A549 (cell line): Measurements from ENCODE around the gene ALKAL2. TPM values are rescaled to one million over a fixed set of nuclear protein-coding genes. Genes with fewer than 3 reads are reported as not detected.
"Not testable (repeated sequence)": the region's sequence is repeated elsewhere in the genome, so short reads cannot be mapped to it uniquely, and the experiment has no call there.

Source experiments
- ATAC-seq, 2 experiments: fragments of 200-7000 bp in 1 of 2; fragments of >200 bp in 1 of 2; cut with Nextera tagmentation in 1 of 2; cut with Tn5 transposase in 1 of 2; 3 replicates each; pipeline versions ENCODE4 v1.8.0 to v1.9.1; 2018 to 2020; ENCODE audit warnings: mild to moderate bottlenecking in 1 of 2, moderate library complexity in 1 of 2
- CTCF ChIA-PET: fragments of 300-600 bp; sonication (Branson Sonifier 250); formaldehyde crosslinking; extraction: SDS; loops from one replicate; lab custom pipeline; 2021; ENCODE audit warnings: antibody characterized with exemption, inconsistent platforms; lab: Yijun Ruan, JAX
- POLR2A ChIA-PET: fragments of 350-600 bp; formaldehyde crosslinking; extraction: SDS; loops from one replicate; lab custom pipeline; 2021; ENCODE audit warnings: antibody characterized with exemption, inconsistent platforms; lab: Yijun Ruan, JAX
- DNase-seq, 2 experiments: peaks; one replicate each; pipeline versions ENCODE4 v3.0.0 to v3.0.0-alpha.2; 2011 to 2016; ENCODE audit warnings: low read depth in 1 of 2, low spot score in 1 of 2
- FAIRE-seq: peaks from 2 replicates; lab custom pipeline; 2011; peaks lifted over from hg19 to GRCh38; lab: Jason Lieb, UNC
- H3K27ac ChIP-seq, 2 experiments: fragments of >200 bp; sonication (Bioruptor Twin); formaldehyde crosslinking; 3 replicates each; pipeline ENCODE4 v1.5.1; 2016 to 2017
- H3K4me1 ChIP-seq: fragments of >200 bp; sonication (Bioruptor Twin); formaldehyde crosslinking; 3 replicates; pipeline ENCODE4 v1.6.1; 2016
- H3K4me2 ChIP-seq: fragments of >200 bp; sonication (Bioruptor Twin); formaldehyde crosslinking; 3 replicates; pipeline ENCODE4 v1.6.1; 2016
- H3K4me3 ChIP-seq: fragments of >200 bp; sonication (Bioruptor Twin); formaldehyde crosslinking; 3 replicates; pipeline ENCODE4 v1.5.1; 2016
- H3K9me3 ChIP-seq: fragments of >200 bp; sonication (Bioruptor Twin); formaldehyde crosslinking; 3 replicates; pipeline ENCODE4 v1.6.1; 2016
- BHLHE40 ChIP-seq: IDR thresholded peaks from 2 replicates; pipeline ENCODE4 v1.6.1; 2012; ENCODE audit warnings: low read depth, low read length, inconsistent platforms
- CBX8 ChIP-seq: fragments of 200-600 bp; sonication (generic); IDR thresholded peaks from 2 replicates; pipeline ENCODE4 v1.6.1; 2016
- CHD4 ChIP-seq: fragments of 200-600 bp; sonication (generic); IDR thresholded peaks from 2 replicates; pipeline ENCODE4 v1.6.1; 2016; ENCODE audit warnings: antibody characterized with exemption, mild to moderate bottlenecking, borderline replicate concordance
- EHF ChIP-seq: fragments of 250-450 bp; sonication (Bioruptor Pico); IDR thresholded peaks from 2 replicates; pipeline ENCODE4 v1.5.0; 2020; ENCODE audit warnings: mild to moderate bottlenecking
- FOSB ChIP-seq: fragments of 250-450 bp; sonication (Bioruptor Pico); IDR thresholded peaks from 2 replicates; pipeline ENCODE4 v1.5.0; 2020; ENCODE audit warnings: mild to moderate bottlenecking, moderate library complexity
- FOSL2 ChIP-seq, 2 experiments: fragments of 450-650 bp in 1 of 2; fragments of >200 bp in 1 of 2; sonication (Bioruptor Twin) in 1 of 2; formaldehyde crosslinking; IDR thresholded peaks; 2 replicates each; pipeline versions ENCODE4 v1.5.0 to v1.6.1; 2016 to 2020; ENCODE audit warnings: mild to moderate bottlenecking in 1 of 2, moderate library complexity in 1 of 2
- GATA3 ChIP-seq: IDR thresholded peaks from 2 replicates; pipeline ENCODE4 v1.6.1; 2012; ENCODE audit warnings: borderline replicate concordance
- HES2 ChIP-seq: fragments of >200 bp; sonication (Bioruptor Twin); formaldehyde crosslinking; IDR thresholded peaks from 2 replicates; pipeline ENCODE4 v1.6.1; 2016
- HEYL ChIP-seq: fragments of 250-450 bp; sonication (Bioruptor Pico); IDR thresholded peaks from 2 replicates; pipeline ENCODE4 v1.8.0; 2021; ENCODE audit warnings: mild to moderate bottlenecking, moderate library complexity
- HOXB13 ChIP-seq: fragments of 250-450 bp; sonication (Bioruptor Pico); IDR thresholded peaks from 2 replicates; pipeline ENCODE4 v1.5.0; 2020; ENCODE audit warnings: low read depth, mild to moderate bottlenecking, moderate library complexity
- KDM1A ChIP-seq: fragments of 200-600 bp; sonication (generic); IDR thresholded peaks from 2 replicates; pipeline ENCODE4 v1.6.1; 2016; ENCODE audit warnings: low read depth, mild to moderate bottlenecking
- MAX ChIP-seq: IDR thresholded peaks from 2 replicates; pipeline ENCODE4 v1.6.1; 2012
- MAZ ChIP-seq: fragments of 150-350 bp; IDR thresholded peaks from 2 replicates; pipeline ENCODE4 v1.6.1; 2014; ENCODE audit warnings: antibody characterized with exemption, low read depth, low read length, borderline replicate concordance
- NR3C1 ChIP-seq: fragments of >200 bp; sonication (Bioruptor Twin); formaldehyde crosslinking; IDR thresholded peaks from 3 replicates; pipeline ENCODE4 v1.6.1; 2017
- PHF8 ChIP-seq: fragments of 200-600 bp; sonication (generic); IDR thresholded peaks from 2 replicates; pipeline ENCODE4 v1.6.1; 2016; ENCODE audit warnings: low read depth, mild to moderate bottlenecking, antibody characterized with exemption, moderate library complexity, borderline replicate concordance
- POLR2AphosphoS2 ChIP-seq: conservative IDR thresholded peaks from 2 replicates; pipeline ENCODE4 v1.6.1; 2012; ENCODE audit warnings: low read length, improper control_type of control experiment, inconsistent platforms
- RFX5 ChIP-seq: fragments of 450-650 bp; IDR thresholded peaks from 2 replicates; pipeline ENCODE4 v1.7.1; 2014; ENCODE audit warnings: antibody characterized with exemption, mild to moderate bottlenecking, moderate library complexity
- SMC3 ChIP-seq: fragments of >200 bp; sonication (Bioruptor Twin); formaldehyde crosslinking; IDR thresholded peaks from 3 replicates; pipeline ENCODE4 v1.6.1; 2018; ENCODE audit warnings: inconsistent platforms
- SREBF2 ChIP-seq: fragments of 450-650 bp; IDR thresholded peaks from 2 replicates; pipeline ENCODE4 v1.6.1; 2014; ENCODE audit warnings: mild to moderate bottlenecking, moderate library complexity
- ZC3H11A ChIP-seq: fragments of 450-650 bp; IDR thresholded peaks from 2 replicates; pipeline ENCODE4 v1.6.1; 2014; ENCODE audit warnings: antibody characterized with exemption, mild to moderate bottlenecking
- ZNF302 ChIP-seq: fragments of 250-450 bp; sonication (Bioruptor Pico); IDR thresholded peaks from 2 replicates; pipeline ENCODE4 v1.9.0; 2021; ENCODE audit warnings: inconsistent platforms, mild to moderate bottlenecking, moderate library complexity
- ZSCAN20 ChIP-seq: fragments of 250-450 bp; sonication (Bioruptor Pico); IDR thresholded peaks from 2 replicates; pipeline ENCODE4 v1.8.0; 2022; ENCODE audit warnings: mild to moderate bottlenecking, moderate library complexity
- WGBS: methylation state at CpG from one replicate; pipeline ENCODE4 v1.1.6; 2017; ENCODE audit errors: missing lambda C conversion rate; 5-methylcytosine and 5-hydroxymethylcytosine counted together
- polyA minus RNA-seq: library from RNA; depleted of rRNA, polyadenylated mRNA; stranded (reverse); fragments of >200 nt; gene quantifications from 2 replicates; pipeline ENCODE4 v1.2.3, GENCODE V29; 2011; rRNA and poly(A)+ RNA removed
- polyA plus RNA-seq, 4 experiments: library from polyadenylated mRNA; depleted of rRNA in 3 of 4; stranded (reverse); fragments of >200 nt; fragmentation: RNase III in 1 of 4; extraction: RNeasy Plus Mini Kit Qiagen cat#74134 plus additional on column Dnase treatment in 1 of 4; gene quantifications; 2 replicates in 3 of 4; 3 replicates in 1 of 4; pipeline ENCODE4 v1.2.3, GENCODE V29; 2011 to 2017
- TF ChIP-seq, protein P1 (sequence below): fragments of 250-450 bp; sonication (Bioruptor Pico); IDR thresholded peaks from 2 replicates; pipeline ENCODE4 v1.5.0; 2020; ENCODE audit warnings: low read depth, mild to moderate bottlenecking, moderate library complexity
- TF ChIP-seq, protein P2 (sequence below): fragments of >200 bp; sonication (Bioruptor Twin); formaldehyde crosslinking; IDR thresholded peaks from 3 replicates; pipeline ENCODE4 v1.5.1; 2016

Gene ALKAL2
- not detected in 2 replicates for polyA plus RNA-seq (2011; rRNA removed)
- not detected in 2 replicates for polyA plus RNA-seq (2012; cell fraction: cytosol; rRNA removed)
- polyA plus RNA-seq (2012; cell fraction: nucleus; rRNA removed): not detected in 2 replicates
- not detected in 3 replicates for polyA plus RNA-seq (2017; fragmentation: RNase III; extraction: RNeasy Plus Mini Kit Qiagen cat#74134 plus additional on column Dnase treatment)
- polyA minus RNA-seq: not detected in 2 replicates

DNA sequence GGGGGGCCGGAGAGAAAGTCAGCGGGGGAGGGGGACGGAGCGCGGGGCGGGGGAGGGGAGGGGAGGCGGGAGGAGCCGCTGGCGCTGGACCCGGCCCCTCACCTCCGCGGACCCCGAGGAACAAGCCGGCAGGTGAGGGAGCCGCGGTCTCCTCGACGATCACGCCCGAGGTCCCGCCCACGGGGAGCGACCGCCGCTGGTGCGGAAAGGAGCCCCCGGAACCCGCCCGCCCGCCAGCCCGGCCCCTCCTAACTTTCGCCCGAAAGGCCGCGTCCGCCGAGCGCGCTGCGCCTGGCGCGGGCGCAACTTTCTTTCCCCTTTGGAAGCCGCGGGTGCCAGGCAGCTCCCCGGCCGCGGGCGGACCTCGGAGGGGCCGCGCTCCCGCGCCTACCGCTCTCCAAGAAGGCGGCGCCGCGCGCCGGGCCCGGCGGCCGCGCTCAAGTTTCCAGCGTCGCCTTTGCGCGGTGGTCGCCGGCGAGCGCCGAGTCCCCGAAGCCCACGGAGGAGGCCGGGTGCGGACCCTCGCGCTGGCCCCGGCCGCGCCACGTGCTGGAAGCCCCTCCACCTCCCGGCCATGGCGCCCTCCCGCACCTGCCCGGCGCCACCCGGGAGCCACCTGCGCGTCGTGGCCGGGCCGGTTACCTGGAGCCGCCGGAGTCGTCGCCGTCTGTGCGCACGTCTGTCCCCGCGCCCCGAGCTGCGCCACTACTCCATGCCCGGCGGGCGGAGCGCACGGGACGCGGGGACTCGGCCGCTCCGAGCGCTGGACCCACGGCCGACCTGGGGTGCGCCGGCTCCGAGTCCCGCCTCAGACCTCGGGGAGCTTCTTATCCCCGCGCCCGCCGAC is at the start of gene ALKAL2:
Gene ALKAL2, minus strand, starts transcription at position 181 of the 847 bp plus-strand sequence. CDS start 256 bp downstream, outside the sequence.
- Histone ChIP-seq H3K4me3 (peak within 1 kb of the TSS; percentile 31), H3K9me3 (no peaks in the 10 kb centered on the region), H3K4me1 (peaks cover 16% of the 10 kb centered on the region), H3K4me2 (peak within 1 kb of the TSS; percentile 99), H3K27ac (no peak within 1 kb of the TSS)
- DNase-seq: no peak
- FAIRE-seq: no peak
- ChIA-PET CTCF (interaction anchor here (1.6 to 2.2 kb wide), 2 partner anchors 13 to 34 kb away, joined by 3 to 14 read pairs; no protein-coding TSS in a partner anchor), POLR2A (no interaction called here)
- ATAC-seq: peak in 1 of 2 experiments; percentile 25; a peak in 1 of 6 replicates
- TF ChIP-seq FOSL2 (IDR thresholded peaks at IDR 0.05) (no peak), FOSL2 (CRISPR knock-in tag; IDR thresholded peaks at IDR 0.05) (no peak), GATA3 (no peak), PHF8 (no peak), HEYL (CRISPR knock-in tag) (no peak), RFX5 (no peak), CHD4 (no peak)
- 10% methylated on average over 21 of the region's 128 CpGs for WGBS

GRCh38 chr2:336949-337348 is 49.1 kb upstream of the ALKAL2 start:
- POLR2A ChIA-PET, CTCF ChIA-PET, H3K4me1 ChIP-seq, H3K27ac ChIP-seq, FAIRE-seq, H3K4me3 ChIP-seq, H3K4me2 ChIP-seq, DNase-seq, ATAC-seq: not testable (repeated sequence)
- WGBS: 1% methylated on average over 2 of the region's 2 CpGs
- peaks cover 11% of the 10 kb centered on the region; the same call in 2 of the 3 replicates for H3K9me3 ChIP-seq

GRCh38 chr2:336360-336759 is 48.5 kb upstream of the ALKAL2 start:
- no peak for FAIRE-seq
- CTCF ChIA-PET: no interaction called here
- POLR2A ChIA-PET: no interaction called here
- WGBS: 0% methylated on average over 4 of the region's 4 CpGs
- no peak overlapping the region for H3K4me2 ChIP-seq
- ATAC-seq: no peak
- DNase-seq: no peak
- no peak overlapping the region for H3K4me3 ChIP-seq
- H3K4me1 ChIP-seq: no peaks in the 10 kb centered on the region
- H3K27ac ChIP-seq: no peak overlapping the region
- H3K9me3 ChIP-seq: peaks cover 11% of the 10 kb centered on the region; the same call in 2 of the 3 replicates
- TF ChIP-seq EHF (CRISPR knock-in tag): no peak
- TF ChIP-seq ZC3H11A: no peak
- no peak for TF ChIP-seq SREBF2
- TF ChIP-seq MAX: no peak
- TF ChIP-seq SMC3: no peak
- no peak for TF ChIP-seq HEYL (CRISPR knock-in tag)
- TF ChIP-seq, all 56 proteins: peak for 0

- ATAC-seq (no peak), DNase-seq (no peak), FAIRE-seq (no peak)
- H3K27ac ChIP-seq: no peak overlapping the region
- no peaks in the 10 kb centered on the region for H3K4me1 ChIP-seq
- no peak overlapping the region for H3K4me2 ChIP-seq
- H3K9me3 ChIP-seq: peaks cover 10% of the 10 kb centered on the region; the same call in 2 of the 3 replicates
- ChIA-PET POLR2A (no interaction called here), CTCF (no interaction called here)
- H3K4me3 ChIP-seq: no peak overlapping the region
- 1% methylated on average over 3 of the region's 3 CpGs for WGBS
- TF ChIP-seq HOXB13 (CRISPR knock-in tag) (no peak), ZSCAN20 (CRISPR knock-in tag) (no peak), HES2 (no peak), ZC3H11A (no peak), ZNF302 (CRISPR knock-in tag) (no peak), FOSB (CRISPR knock-in tag) (no peak), KDM1A (no peak), POLR2AphosphoS2 (no peak), NR3C1 (no peak), EHF (CRISPR knock-in tag) (no peak), GATA3 (no peak), BHLHE40 (no peak), CBX8 (no peak), MAZ (no peak)
- TF ChIP-seq, protein P1, sequence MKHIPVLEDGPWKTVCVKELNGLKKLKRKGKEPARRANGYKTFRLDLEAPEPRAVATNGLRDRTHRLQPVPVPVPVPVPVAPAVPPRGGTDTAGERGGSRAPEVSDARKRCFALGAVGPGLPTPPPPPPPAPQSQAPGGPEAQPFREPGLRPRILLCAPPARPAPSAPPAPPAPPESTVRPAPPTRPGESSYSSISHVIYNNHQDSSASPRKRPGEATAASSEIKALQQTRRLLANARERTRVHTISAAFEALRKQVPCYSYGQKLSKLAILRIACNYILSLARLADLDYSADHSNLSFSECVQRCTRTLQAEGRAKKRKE (CRISPR knock-in tag): no peak
- TF ChIP-seq, protein P2, sequence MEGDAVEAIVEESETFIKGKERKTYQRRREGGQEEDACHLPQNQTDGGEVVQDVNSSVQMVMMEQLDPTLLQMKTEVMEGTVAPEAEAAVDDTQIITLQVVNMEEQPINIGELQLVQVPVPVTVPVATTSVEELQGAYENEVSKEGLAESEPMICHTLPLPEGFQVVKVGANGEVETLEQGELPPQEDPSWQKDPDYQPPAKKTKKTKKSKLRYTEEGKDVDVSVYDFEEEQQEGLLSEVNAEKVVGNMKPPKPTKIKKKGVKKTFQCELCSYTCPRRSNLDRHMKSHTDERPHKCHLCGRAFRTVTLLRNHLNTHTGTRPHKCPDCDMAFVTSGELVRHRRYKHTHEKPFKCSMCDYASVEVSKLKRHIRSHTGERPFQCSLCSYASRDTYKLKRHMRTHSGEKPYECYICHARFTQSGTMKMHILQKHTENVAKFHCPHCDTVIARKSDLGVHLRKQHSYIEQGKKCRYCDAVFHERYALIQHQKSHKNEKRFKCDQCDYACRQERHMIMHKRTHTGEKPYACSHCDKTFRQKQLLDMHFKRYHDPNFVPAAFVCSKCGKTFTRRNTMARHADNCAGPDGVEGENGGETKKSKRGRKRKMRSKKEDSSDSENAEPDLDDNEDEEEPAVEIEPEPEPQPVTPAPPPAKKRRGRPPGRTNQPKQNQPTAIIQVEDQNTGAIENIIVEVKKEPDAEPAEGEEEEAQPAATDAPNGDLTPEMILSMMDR: no peak
Measured at GRCh38 chr2:332592-332991, 44.7 kb upstream of the ALKAL2 start.
